Activated T-cell treated with anti-CD3 and anti-CD28 coated beads, Interleukin-2, amount 50 U/mL, for 4 hours (primary cell): ENCODE measurements around the gene IL36B. TPM values are rescaled to one million over a fixed set of nuclear protein-coding genes. Genes with fewer than 3 reads are reported as not detected.
A peak's percentile ranks its signal among the peaks of the same experiment; 100 is the strongest.

Experiments
- ATAC-seq, 2 donors: fragments of 200-7000 bp; cut with Tn5 transposase; one replicate each; pipeline ENCODE4 v1.10.0; 2021
- DNase-seq: peaks from one replicate; pipeline ENCODE4 v3.0.0-alpha.2; 2020
- H3K27me3 Mint-ChIP-seq: one replicate; pipeline ENCODE4 v1.8.0; 2021; ENCODE audit warnings: low read depth, mixed read lengths
- H3K36me3 Mint-ChIP-seq: one replicate; pipeline ENCODE4 v1.8.0; 2022; ENCODE audit warnings: mixed read lengths; ENCODE audit not compliant: insufficient read depth
- H3K4me1 Mint-ChIP-seq: one replicate; pipeline ENCODE4 v1.8.0; 2021; ENCODE audit warnings: low read depth, mixed read lengths
- H3K4me3 Mint-ChIP-seq: one replicate; pipeline ENCODE4 v1.8.0; 2021; ENCODE audit warnings: mild to moderate bottlenecking, moderate library complexity, mixed read lengths
- H3K9me3 Mint-ChIP-seq: one replicate; pipeline ENCODE4 v1.8.0; 2021; ENCODE audit warnings: mixed read lengths
- total RNA-seq, 3 donors: library from RNA; stranded (reverse); gene quantifications; one replicate each; pipeline ENCODE4 v1.2.1, GENCODE V29; 2021

The IL36B gene
- total RNA-seq, 3 donors from 2014 or later, result not detected

GRCh38 chr2:113068706-113069485 lies 16.2 kb upstream of the IL36B start:
- Mint-ChIP-seq H3K27me3 (no peaks in the 10 kb centered on the region), H3K36me3 (no peaks in the 10 kb centered on the region), H3K4me3 (no peak overlapping the region), H3K4me1 (no peaks in the 10 kb centered on the region), H3K9me3 (no peaks in the 10 kb centered on the region)
- DNase-seq, result no peak
- ATAC-seq, result no peak

GRCh38 chr2:113068249-113068648 lies 15.6 kb upstream of the IL36B start:
- no peak overlapping the region for H3K4me3 Mint-ChIP-seq
- H3K4me1 Mint-ChIP-seq, result no peaks in the 10 kb centered on the region
- no peak for ATAC-seq
- no peak for DNase-seq
- H3K36me3 Mint-ChIP-seq, result no peaks in the 10 kb centered on the region
- no peaks in the 10 kb centered on the region for H3K9me3 Mint-ChIP-seq
- no peaks in the 10 kb centered on the region for H3K27me3 Mint-ChIP-seq

GRCh38 chr2:113067681-113068080 lies 15.0 kb upstream of the IL36B start, which contains the start of gene IL1F10:
Gene IL1F10 (plus strand): TSS chr2:113067970. CDS start chr2:113072739, 4,769 bp downstream.
- H3K27me3 Mint-ChIP-seq, result no peaks in the 10 kb centered on the region
- H3K36me3 Mint-ChIP-seq, result no peaks in the 10 kb centered on the region
- no peaks in the 10 kb centered on the region for H3K4me1 Mint-ChIP-seq
- no peak for DNase-seq
- H3K9me3 Mint-ChIP-seq, result no peaks in the 10 kb centered on the region
- no peak for ATAC-seq
- H3K4me3 Mint-ChIP-seq, result no peak within 1 kb of the TSS

GRCh38 chr2:113064898-113065297 lies 12.2 kb upstream of the IL36B start:
- Mint-ChIP-seq H3K36me3 (no peaks in the 10 kb centered on the region), H3K27me3 (peaks cover 2% of the 10 kb centered on the region), H3K9me3 (no peaks in the 10 kb centered on the region), H3K4me1 (no peaks in the 10 kb centered on the region), H3K4me3 (no peak overlapping the region)
- no peak for DNase-seq
- ATAC-seq, result no peak

- DNase-seq (no peak), ATAC-seq (no peak)
- no peaks in the 10 kb centered on the region for H3K36me3 Mint-ChIP-seq
- no peak overlapping the region for H3K4me3 Mint-ChIP-seq
- H3K4me1 Mint-ChIP-seq, result no peaks in the 10 kb centered on the region
- H3K9me3 Mint-ChIP-seq, result no peaks in the 10 kb centered on the region
- H3K27me3 Mint-ChIP-seq, result peaks cover 2% of the 10 kb centered on the region
These were observed 11.6 kb upstream of the IL36B start for GRCh38 chr2:113064281-113064680.

GRCh38 chr2:113061896-113062770 lies 9.5 kb upstream of the IL36B start:
- DNase-seq (no peak), ATAC-seq (no peak)
- no peaks in the 10 kb centered on the region for H3K4me1 Mint-ChIP-seq
- no peaks in the 10 kb centered on the region for H3K36me3 Mint-ChIP-seq
- peaks cover 4% of the 10 kb centered on the region for H3K27me3 Mint-ChIP-seq
- H3K4me3 Mint-ChIP-seq, result no peak overlapping the region
- H3K9me3 Mint-ChIP-seq, result no peaks in the 10 kb centered on the region

GRCh38 chr2:113061241-113061640 lies 8.6 kb upstream of the IL36B start:
- ATAC-seq (no peak), DNase-seq (no peak)
- Mint-ChIP-seq H3K9me3 (peaks cover 3% of the 10 kb centered on the region), H3K27me3 (peaks cover 4% of the 10 kb centered on the region), H3K36me3 (no peaks in the 10 kb centered on the region), H3K4me1 (peaks cover 2% of the 10 kb centered on the region), H3K4me3 (no peak overlapping the region)

GRCh38 chr2:113060796-113061195 lies 8.1 kb upstream of the IL36B start:
- H3K4me1 Mint-ChIP-seq, result peaks cover 4% of the 10 kb centered on the region

GRCh38 chr2:113060396-113060795 lies 7.7 kb upstream of the IL36B start:
- DNase-seq (no peak), ATAC-seq (no peak)
- Mint-ChIP-seq H3K27me3 (peaks cover 4% of the 10 kb centered on the region), H3K4me1 (peaks cover 4% of the 10 kb centered on the region), H3K9me3 (peaks cover 5% of the 10 kb centered on the region), H3K4me3 (no peak overlapping the region), H3K36me3 (no peaks in the 10 kb centered on the region)

More at GRCh38 chr2:113060796-113061195, 8.1 kb upstream of the IL36B start:
- Mint-ChIP-seq H3K27me3 (peaks cover 4% of the 10 kb centered on the region), H3K4me3 (no peak overlapping the region), H3K36me3 (no peaks in the 10 kb centered on the region), H3K9me3 (peaks cover 5% of the 10 kb centered on the region)
- DNase-seq (no peak), ATAC-seq (no peak)

- peaks cover 6% of the 10 kb centered on the region for H3K27me3 Mint-ChIP-seq
- peaks cover 4% of the 10 kb centered on the region for H3K4me1 Mint-ChIP-seq
- H3K4me3 Mint-ChIP-seq, result peak within 1 kb of the TSS; percentile 57
These were observed 6.6 kb upstream of the IL36B start, which contains the start of gene IL36RN for GRCh38 chr2:113058998-113059960. Gene IL36RN (plus strand): TSS chr2:113059198. CDS start chr2:113059439, 241 bp downstream.

GRCh38 chr2:113058411-113058994 lies 5.8 kb upstream of the IL36B start:
- Mint-ChIP-seq H3K4me3 (peak overlapping the region; percentile 57), H3K27me3 (peaks cover 6% of the 10 kb centered on the region), H3K4me1 (peaks cover 4% of the 10 kb centered on the region), H3K36me3 (peaks cover 2% of the 10 kb centered on the region), H3K9me3 (peaks cover 20% of the 10 kb centered on the region)
- DNase-seq, result no peak
- ATAC-seq, result no peak

More at GRCh38 chr2:113058998-113059960, 6.6 kb upstream of the IL36B start, which contains the start of gene IL36RN:
- H3K36me3 Mint-ChIP-seq, result no peaks in the 10 kb centered on the region
- peaks cover 12% of the 10 kb centered on the region for H3K9me3 Mint-ChIP-seq
- DNase-seq (no peak), ATAC-seq (no peak)

GRCh38 chr2:113057117-113057516 lies 4.5 kb upstream of the IL36B start:
- no peak for DNase-seq
- peaks cover 2% of the 10 kb centered on the region for H3K36me3 Mint-ChIP-seq
- H3K27me3 Mint-ChIP-seq, result peaks cover 6% of the 10 kb centered on the region
- H3K4me3 Mint-ChIP-seq, result no peak overlapping the region
- H3K9me3 Mint-ChIP-seq, result peaks cover 22% of the 10 kb centered on the region
- no peak for ATAC-seq
- H3K4me1 Mint-ChIP-seq, result peaks cover 4% of the 10 kb centered on the region

GRCh38 chr2:113056521-113056920 lies 3.9 kb upstream of the IL36B start:
- Mint-ChIP-seq H3K27me3 (peaks cover 6% of the 10 kb centered on the region), H3K9me3 (peaks cover 22% of the 10 kb centered on the region), H3K4me3 (no peak overlapping the region), H3K4me1 (peaks cover 4% of the 10 kb centered on the region), H3K36me3 (peaks cover 2% of the 10 kb centered on the region)
- DNase-seq, result no peak
- ATAC-seq, result peak; percentile 66 to 91
